A204.1 (cell line): ENCODE results near the gene FNDC11.
"Not testable (repeated sequence)": the region's sequence is repeated elsewhere in the genome, so short reads cannot be mapped to it uniquely, and the experiment has no call there.

ENCODE experiments used
- FAIRE-seq: peaks from 2 replicates; lab custom pipeline; 2012; peaks lifted over from hg19 to GRCh38; lab: Jason Lieb, UNC

The FNDC11 gene, protein sequence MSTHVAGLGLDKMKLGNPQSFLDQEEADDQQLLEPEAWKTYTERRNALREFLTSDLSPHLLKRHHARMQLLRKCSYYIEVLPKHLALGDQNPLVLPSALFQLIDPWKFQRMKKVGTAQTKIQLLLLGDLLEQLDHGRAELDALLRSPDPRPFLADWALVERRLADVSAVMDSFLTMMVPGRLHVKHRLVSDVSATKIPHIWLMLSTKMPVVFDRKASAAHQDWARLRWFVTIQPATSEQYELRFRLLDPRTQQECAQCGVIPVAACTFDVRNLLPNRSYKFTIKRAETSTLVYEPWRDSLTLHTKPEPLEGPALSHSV

DNA sequence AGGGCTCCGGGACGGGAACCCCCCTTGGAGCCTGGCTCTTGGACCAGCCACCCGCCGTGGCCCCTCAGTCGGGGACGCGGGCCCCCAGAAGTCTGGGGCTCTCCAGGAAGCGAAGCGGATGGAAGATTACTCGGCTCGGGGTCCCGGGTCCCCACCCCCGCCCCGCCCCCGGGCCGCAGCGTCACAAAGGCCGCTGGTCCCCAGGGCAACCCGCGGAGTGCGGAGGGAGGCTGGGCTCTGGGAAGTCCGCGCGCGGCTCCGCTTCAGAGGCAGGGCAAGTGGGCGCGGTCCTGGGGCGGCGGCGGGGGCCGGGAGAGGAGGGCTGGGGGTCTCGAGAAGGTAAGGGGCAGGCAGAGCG lies at the start of gene FNDC11:
TSS of gene FNDC11 (plus strand) at position 227 of the 358 bp plus-strand sequence. CDS start 1,505 bp downstream, outside the sequence.
- no peak for FAIRE-seq

DNA sequence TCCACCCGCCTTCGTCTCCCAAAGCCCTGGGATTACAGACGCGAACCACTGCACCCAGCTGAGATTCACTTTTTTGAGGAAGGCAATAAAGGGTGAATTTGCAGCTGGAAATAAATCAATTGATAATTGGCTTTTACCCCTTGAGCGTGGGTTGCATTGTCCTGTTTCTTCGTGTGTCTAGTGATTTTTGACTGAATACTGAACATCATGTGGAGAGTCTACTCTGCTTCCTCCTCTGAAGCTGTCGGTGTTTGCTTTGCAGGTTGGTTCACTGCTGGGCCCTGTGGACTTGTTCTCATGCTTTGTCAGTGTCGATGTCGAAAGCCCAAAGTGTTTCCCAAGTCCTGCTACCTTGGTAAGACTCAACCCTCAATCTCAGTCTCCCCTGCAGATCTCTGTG lies 49.3 kb upstream of the FNDC11 start:
- no peak for FAIRE-seq

DNA sequence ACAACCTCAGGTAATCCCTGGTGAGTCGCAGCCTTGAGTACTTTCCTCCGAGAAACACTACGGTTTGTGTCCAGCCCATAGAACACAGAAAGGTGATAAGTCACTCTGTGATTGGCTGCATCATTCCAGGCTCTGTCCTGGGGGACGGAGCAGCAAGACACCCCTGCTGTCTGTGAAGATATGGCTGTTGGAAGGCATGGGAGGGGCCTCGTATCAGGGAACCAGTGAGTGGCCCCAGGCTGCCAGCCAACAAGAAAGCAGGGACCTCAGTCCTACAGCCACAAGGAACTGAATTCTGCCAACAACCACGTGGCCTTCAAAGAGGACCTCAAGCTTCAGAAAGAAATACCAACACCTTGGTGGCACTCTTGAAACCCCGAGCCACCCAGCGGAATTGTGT lies 48.7 kb upstream of the FNDC11 start:
- no peak for FAIRE-seq

DNA sequence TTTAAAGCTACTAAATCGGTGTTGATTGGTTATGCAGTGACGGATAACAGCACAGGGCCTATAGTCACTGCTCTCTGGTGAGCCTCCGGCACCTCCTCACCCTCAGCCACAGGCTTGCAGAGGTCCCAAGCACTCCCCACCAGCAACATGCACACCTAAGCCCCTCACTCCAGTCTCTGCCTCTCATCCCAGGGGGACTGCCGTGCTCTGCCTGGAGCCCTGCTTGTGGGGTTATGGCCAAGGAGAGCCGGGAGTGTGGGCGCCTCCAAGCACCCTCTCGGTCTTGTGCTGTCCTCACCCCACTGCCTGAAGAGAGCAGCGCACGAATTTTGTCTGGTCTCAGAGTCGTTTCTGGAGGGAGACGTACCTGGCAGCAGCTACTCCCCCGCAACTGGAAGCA lies 48.2 kb upstream of the FNDC11 start:
- no peak for FAIRE-seq

DNA sequence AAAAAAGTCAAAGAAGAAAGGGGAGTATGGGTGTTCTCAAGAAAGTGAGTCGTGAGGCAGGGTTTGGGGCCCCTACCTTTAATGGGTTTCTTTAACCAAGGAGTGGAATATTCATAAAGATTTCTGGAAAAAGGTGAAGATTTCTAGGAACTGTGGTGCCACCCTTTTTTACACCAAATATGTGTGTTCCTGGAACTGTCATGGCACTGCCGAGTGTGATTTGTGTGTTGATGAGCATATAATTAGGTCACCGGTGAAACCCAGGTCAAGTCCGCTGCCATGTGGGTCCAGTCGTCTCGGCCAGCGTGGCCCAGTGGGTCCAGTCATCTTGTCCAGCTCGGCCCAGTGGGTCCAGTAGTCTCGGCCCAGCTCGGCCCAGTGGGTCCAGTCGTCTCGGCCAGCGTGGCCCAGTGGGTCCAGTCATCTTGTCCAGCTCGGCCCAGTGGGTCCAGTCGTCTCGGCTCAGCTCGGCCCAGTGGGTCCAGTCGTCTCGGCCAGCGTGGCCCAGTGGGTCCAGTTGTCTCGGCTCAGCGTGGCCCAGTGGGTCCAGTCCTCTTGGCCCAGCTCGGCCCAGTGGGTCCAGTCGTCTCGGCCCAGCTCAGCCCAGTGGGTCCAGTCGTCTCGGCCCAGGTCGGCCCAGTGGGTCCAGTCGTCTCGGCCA lies 46.7 kb upstream of the FNDC11 start:
- no peak for FAIRE-seq

DNA sequence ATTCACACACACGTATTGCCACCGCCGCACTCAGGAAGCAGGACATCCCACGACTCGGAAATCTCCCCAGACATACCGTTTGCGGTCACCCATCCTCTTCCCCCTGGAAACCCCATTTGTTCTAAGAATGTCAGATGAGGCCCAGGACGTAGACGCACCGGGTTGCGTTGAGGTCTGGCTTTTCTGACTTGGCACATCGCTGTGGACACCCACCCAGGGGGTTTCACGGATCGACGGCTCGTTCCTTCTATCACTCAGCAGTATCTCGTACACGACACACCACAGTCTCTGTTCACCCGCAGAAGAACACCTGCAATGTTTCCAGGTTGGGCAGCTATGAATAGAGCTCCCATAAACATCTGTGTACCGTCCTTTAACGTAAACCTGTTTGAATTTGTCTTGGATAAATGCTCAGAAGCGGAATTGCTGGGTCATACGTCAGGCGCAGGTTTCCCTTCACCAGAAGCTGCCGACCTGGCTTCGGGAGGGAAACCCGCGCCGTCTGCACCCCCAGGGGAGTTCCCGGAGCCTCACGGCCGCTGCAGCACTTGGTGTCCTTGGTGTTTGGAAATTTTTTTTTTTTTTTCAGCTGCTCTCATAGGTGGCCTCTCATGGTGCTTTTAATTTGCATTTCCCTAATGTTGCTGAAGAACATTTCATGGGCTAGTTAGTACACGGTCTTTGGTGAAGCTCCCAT lies 45.7 kb upstream of the FNDC11 start:
- FAIRE-seq: no peak

DNA sequence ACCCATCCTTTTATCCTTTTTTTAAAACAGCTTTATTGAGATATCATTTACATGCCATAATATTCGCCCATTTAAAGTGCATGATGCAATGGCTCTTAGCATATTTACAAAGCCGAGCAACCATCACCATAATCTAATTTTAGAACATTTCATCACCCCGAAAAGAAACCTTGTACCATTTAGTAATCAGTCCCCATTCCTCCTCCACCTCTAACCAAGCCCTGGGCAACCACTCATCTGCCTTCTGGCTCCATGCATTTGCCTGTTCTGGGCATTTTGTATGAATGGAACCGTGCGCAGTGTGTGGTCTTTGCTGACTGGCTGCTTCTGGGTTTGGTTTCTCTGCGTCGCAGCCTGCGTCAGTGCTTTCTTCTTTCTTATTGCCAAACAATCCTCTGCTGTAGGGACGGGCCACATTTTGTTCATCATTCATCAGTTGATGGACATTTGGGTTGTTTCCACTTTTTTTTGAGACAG lies 44.8 kb upstream of the FNDC11 start:
- no peak for FAIRE-seq

DNA sequence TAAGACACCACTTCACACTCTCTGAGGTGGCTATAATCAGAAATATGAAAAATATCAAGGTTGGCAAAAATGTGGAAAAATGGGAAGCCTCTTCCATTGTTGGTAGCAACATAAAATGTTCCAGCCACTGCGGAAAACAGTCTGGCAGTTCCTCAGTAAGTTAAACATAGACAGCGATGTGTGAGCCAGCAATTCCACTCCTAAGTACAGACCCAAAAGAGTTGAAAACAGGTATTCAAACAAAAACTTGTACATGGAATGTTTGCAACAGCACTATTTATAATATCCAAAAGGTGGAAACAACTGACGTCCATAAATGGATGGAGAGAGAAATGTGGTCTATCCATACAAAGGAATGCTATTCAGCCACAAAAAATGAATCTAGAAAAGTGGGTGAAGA lies 40.8 kb upstream of the FNDC11 start:
- no peak for FAIRE-seq

DNA sequence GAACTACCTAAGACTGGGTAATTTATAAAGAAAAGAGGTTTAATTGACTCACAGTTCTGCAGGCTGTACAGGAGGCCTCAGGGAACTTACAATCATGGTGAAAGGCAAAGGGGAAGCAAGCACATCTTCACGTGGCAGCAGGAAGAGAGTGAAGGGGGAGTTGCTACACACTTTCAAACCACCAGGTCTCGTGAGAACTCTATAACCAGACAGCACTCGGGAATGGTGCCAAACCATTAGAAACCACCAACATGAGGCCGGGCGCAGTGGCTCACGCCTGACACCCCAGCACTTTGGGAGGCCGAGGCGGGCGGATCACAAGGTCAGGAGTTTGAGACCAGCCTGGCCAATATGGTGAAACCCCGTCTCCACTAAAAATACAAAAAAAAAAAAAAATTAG lies 39.4 kb upstream of the FNDC11 start:
- not testable (repeated sequence) for FAIRE-seq

DNA sequence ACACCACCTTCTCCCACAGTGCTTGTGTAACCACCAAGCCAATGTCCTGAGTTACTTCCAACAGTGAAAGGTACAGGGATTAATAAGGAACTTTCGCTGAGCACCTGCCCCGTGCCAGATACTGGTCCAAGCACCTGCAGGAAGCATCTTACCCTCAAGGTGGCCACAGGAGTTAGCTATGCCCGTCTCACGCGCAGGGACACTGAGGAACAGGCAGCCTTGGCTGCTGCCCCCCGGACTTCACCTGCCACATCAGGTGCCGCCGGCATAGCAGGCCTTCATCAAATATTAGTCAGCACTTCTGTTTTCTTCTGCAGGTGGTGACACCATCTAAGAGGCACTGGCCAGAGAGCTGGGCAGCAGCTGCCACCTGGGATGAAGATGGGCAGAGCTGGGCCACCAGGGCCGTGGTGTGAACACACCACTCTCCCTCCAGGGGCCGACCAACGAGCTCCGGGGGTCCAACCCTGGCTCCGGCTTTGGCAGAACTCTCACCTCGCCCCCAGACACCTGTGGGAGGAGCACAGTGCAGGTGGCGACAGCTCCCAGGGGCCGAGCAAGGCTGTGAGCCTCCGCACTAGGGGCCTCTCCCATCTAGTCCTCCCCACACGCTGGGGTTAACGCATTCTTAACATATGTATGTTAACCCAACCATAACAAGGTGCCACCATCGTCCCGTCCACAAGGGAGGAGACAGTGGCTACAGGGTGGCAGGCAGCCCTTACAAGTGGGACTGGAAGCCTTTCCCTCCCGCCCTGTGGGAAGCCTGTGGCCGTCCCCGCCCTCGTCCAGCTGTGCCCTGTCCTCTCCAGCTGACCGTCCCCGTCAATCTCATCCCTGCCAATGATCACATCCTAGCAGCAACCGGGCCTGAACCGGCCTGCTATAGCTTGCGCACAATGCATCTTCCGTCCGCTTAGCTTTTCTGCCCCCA lies 36.3 kb upstream of the FNDC11 start:
- FAIRE-seq: no peak

DNA sequence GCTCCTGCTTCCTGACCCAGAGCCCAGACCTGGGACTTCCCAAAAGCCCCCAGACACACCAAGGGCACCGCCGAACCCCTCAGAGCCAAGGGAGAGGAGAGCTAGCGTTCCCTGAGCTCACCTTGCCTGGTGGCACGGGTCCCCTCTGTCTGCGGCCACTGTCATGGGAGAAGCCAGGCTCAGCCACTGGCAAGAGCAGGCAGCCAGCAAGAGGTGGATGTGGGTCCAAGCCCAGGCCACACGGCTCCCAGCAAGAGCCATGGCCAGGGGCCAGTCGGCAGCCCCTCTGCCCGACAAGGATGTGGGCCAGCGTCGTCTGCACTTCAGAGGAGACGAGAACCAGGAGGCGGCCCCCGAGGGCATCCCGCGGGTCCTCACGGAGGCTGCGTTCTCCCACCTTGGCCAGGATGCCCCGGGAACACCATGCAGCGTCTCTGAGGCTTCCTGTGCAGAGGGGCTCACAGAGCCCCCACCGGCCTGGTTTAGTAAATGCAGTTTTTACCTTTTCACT lies 35.6 kb upstream of the FNDC11 start:
- FAIRE-seq: no peak

DNA sequence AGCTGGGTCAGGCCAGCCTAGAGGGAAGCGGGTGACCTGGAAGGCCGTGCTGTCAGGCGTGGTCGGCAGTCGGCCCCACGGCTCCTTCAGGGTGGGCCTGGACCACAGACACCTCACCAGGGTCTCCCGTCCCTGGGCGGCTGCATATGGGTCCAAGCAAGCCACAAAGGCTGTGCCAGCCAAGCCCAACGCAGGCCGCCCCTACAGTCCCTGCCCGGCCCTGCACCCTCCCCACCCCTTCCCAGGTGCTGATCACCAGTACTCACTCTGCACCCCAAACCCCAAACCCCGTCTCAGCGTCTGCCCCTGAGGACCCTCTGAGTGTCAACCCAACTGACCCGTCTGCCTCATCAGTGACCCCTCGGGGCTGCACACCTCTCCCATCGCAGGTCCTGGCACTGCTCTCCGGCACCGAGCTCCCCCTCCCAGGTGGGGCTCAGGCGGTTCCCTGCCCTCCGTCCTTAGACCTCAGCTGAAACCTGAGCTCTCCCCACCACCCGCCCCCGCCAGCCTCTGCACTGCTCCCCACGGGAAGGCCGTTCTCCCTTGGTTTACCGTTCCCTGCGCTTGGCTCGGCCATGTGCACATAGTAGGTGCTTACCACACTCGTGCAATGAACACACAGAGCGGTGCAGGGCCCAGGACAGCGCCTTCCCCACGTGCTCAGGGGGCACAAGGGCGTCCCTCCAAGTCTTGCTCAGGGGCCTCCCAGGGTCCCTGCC lies 34.9 kb upstream of the FNDC11 start:
- no peak for FAIRE-seq

DNA sequence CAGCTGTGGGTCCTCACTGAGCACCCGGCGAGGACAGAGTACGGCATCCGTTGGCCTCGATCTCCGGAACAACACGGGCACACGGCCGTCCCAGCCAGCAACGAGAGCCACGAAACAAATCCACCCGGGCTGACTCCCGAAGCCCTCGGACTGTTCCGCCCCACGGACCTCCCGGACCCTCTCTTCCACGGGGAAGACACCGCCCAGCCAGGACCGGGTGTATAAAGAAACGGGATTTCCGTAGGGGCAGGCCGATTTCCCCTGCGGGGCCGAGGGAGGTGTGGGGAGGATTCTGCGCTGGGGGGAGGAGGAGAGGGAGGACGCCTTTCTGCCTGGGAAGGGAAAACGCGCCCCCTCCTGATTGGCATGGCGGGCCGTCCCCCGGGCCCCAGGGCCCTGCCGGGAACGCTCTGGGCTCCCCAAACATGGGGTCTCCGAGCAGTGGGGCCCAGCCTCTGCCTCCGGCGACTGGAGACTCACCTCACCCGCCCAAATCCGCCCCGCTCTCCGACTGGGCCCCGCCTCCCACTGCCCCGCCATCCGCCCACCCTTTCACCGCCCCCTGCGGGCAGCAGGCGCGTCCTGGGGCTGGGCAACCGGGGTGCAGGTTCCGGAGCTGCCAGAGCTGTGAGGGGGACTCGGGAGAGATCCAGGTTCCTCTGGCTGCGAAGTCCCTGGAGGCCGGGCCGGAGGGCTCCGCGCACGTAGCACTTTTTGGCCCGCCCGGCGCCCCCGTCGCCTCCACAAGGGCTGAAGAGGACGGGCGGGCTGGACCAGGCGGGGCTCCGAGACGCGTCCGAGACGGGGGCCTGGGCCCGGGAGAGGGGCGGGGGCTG lies 34.1 kb upstream of the FNDC11 start:
- FAIRE-seq: no peak

DNA sequence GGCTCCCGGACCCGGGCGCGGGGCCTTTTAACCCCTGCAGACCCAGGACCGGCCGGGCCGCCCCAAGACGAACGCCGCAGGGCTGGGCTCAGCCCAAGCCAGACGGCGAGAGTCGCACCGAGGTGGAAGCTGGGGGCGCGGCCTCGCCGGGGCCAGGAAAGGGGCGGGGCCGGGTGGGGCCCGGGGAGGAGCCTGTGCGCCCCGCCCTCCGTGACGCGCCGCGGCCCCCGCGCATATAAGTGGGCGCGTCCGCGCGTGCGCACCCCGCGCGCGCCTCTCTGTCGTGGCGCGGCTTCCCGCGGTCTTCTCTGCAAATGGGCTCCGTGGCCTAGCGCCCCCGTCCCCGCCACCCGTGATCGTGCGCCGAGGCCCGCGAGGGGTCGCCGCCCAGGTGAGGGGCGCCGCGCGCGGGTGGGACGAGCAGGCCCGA lies 33.4 kb upstream of the FNDC11 start, which contains the start of gene PPDPF:
TSS of gene PPDPF (plus strand) at position 262 of the 430 bp plus-strand sequence. CDS start 544 bp downstream, outside the sequence.
- FAIRE-seq: no peak

DNA sequence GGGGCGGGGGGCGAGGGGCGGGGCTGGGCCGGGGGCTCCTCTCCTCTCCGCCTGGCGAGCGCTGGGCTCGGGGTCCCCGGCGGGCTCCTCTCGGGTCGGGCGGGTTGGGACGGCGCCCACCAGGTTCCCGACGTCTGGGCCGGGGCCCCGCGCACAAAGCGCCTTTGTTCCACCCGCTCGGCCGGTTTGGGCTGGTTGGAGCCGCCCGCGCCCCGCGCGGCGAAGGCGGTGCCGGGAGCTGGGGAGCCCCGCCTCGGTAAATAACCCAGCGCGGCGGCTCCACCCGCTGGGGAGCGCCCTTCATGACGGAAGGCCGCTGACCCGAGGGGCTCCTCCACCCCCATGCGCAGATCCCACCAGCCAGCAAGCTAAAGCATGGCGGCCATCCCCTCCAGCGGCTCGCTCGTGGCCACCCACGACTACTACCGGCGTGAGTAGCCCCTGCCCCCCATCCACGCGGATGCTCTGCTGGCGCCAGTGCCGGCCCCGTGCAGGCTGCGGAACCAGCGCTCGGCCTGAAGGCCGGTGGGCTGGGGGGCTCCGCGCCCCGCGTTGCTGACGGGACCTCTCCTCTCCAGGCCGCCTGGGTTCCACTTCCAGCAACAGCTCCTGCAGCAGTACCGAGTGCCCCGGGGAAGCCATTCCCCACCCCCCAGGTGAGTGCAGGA lies 32.9 kb upstream of the FNDC11 start:
- no peak for FAIRE-seq

DNA sequence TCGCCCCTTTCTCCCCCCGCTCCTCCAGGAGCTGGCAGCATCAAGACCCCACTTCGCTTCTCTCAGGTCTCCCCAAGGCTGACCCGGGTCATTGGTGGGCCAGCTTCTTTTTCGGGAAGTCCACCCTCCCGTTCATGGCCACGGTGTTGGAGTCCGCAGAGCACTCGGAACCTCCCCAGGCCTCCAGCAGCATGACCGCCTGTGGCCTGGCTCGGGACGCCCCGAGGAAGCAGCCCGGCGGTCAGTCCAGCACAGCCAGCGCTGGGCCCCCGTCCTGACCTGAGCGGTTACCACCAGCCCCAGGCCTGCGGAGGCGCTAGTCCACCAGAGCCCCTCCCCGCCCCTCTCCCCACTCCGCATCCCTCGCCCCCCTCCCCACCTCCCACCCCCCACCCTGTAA lies 32.4 kb upstream of the FNDC11 start:
- no peak for FAIRE-seq

DNA sequence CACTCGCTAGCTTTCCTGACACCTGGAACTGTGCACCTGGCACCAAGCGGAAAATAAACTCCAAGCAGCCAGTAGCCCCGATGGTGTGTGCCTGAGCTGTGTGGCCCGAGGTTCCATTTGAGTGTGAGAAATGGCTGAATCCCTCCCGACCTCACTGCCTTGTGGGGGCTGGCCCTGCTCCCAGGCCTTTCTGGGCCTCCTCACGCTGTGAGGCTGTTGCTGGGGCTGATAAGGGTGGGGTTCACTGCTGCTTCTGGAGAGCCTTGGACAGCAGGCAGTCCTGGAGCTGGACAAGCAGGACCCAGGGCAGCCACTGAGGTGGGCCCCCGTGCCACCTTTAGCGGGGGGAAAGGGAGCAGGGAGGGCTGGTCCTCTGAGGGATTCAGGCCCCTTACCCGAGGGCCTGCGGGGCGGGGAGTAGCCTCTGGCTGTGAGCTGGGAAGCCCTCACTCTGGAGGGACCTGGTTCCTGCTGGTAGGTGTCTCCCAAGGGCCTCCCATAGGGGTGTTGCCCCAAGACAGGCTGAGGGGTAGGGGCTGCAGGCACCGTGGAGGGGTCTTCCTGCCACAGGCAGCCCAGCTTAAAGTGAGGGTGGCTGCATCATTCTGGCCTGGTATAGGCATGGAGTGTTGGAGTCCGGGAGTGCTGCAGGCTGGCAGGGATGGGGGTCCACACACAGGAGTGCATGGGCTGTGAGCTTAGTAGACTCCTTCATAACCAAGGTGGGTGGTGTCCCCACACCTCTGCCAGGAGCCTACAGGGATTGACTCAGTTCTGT lies 31.7 kb upstream of the FNDC11 start:
- FAIRE-seq: no peak

DNA sequence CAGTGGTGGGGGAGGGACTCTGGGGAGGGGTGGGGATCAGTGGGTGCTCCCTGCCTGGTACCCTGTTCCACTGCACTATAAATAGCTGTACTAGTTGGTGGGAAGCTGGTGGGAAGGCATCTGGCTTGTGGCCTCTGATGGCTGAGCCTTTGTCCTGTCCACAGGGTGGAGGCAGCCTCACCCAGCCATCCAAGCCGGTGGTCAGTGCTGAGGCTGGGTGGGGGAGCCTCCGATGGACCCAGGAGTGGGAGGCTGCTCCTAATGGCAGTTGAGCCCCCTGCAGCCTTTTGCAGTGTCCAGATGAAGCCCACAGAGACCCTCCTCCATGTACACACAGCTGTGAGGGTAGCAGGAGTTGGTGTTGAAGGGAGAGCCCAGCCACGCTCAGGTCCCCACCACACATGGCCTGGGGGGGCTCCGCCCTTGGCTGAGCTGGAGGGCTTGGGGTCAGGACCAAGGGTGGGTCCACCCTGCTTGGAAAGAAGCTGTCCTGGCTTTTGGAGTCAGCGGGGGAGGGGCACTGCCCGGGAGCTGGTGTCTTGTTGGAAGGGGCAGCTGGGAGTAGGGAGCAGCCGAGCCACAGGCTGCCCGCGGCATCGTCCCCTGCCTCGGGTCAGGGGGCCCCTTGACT lies 30.9 kb upstream of the FNDC11 start:
- no peak for FAIRE-seq
